Endothelial cell of umbilical vein (primary cell): Measurements from ENCODE around the gene LGALS7B.

Experiments used
- EZH2 ChIP-seq: IDR thresholded peaks from 2 replicates; pipeline ENCODE4 v1.6.1; 2012; ENCODE audit warnings: borderline replicate concordance, low read depth, mild to moderate bottlenecking, moderate library complexity, low read length, inconsistent platforms; ENCODE audit not compliant: severe bottlenecking
- FOS ChIP-seq: IDR thresholded peaks from 2 replicates; pipeline ENCODE4 v1.6.1; 2011; ENCODE audit warnings: mild to moderate bottlenecking, low read length, moderate library complexity, borderline replicate concordance; ENCODE audit not compliant: insufficient read depth
- GATA2 ChIP-seq: IDR thresholded peaks from 2 replicates; pipeline ENCODE4 v1.7.0; 2011; ENCODE audit warnings: low read depth, mild to moderate bottlenecking, moderate library complexity, mixed read lengths, low read length; ENCODE audit not compliant: insufficient read length, insufficient read depth
- MYC ChIP-seq: IDR thresholded peaks from one replicate; pipeline ENCODE4 v1.6.1; 2011; ENCODE audit warnings: mild to moderate bottlenecking, low read depth, low read length
- POLR2A ChIP-seq: IDR thresholded peaks from 2 replicates; pipeline ENCODE4 v1.6.1; 2012; ENCODE audit warnings: low read depth, mild to moderate bottlenecking, control low read depth, low read length
- POLR2AphosphoS5 ChIP-seq: IDR thresholded peaks from 2 replicates; pipeline ENCODE4 v1.6.1; 2012; ENCODE audit warnings: low read depth, mild to moderate bottlenecking, control low read depth, low read length, moderate library complexity; ENCODE audit not compliant: insufficient read depth
- TF ChIP-seq, protein P1 (sequence below), 2 donors: IDR thresholded peaks; 1 replicate in 1 of 2; 2 replicates in 1 of 2; pipeline ENCODE4 v1.5.1; 2011; ENCODE audit warnings: low read length in 2 of 2, mild to moderate bottlenecking in 2 of 2, moderate library complexity in 2 of 2, control low read depth in 1 of 2, inconsistent platforms in 1 of 2, low read depth in 1 of 2; ENCODE audit not compliant: insufficient read depth in 1 of 2; ENCODE audit errors: extremely low read depth in 1 of 2
- TF ChIP-seq, protein P2 (sequence below): IDR thresholded peaks from 2 replicates; pipeline ENCODE4 v1.6.1; 2011; ENCODE audit not compliant: insufficient read depth, insufficient read length

DNA sequence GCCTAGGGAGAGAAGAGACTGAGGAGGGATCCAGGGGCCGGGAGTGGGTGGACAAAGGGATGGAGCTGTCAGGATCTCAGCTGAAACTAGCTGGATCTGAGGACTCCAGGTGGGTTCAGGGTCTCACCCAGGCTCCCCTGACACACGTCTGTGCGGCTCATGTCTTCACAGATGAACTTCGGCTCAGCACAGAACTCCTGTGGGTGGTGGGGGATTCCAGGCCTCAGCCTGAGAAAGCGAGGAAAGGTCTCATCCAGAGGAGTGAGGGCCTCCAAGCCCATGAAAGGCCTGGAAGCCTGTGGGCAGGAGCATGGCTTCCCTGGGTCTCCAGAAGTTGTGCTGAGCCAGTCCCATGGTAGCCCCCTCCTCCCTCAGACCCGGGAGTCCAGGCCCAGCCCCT is 46.1 kb upstream of the LGALS7B start:
- TF ChIP-seq, protein P1, sequence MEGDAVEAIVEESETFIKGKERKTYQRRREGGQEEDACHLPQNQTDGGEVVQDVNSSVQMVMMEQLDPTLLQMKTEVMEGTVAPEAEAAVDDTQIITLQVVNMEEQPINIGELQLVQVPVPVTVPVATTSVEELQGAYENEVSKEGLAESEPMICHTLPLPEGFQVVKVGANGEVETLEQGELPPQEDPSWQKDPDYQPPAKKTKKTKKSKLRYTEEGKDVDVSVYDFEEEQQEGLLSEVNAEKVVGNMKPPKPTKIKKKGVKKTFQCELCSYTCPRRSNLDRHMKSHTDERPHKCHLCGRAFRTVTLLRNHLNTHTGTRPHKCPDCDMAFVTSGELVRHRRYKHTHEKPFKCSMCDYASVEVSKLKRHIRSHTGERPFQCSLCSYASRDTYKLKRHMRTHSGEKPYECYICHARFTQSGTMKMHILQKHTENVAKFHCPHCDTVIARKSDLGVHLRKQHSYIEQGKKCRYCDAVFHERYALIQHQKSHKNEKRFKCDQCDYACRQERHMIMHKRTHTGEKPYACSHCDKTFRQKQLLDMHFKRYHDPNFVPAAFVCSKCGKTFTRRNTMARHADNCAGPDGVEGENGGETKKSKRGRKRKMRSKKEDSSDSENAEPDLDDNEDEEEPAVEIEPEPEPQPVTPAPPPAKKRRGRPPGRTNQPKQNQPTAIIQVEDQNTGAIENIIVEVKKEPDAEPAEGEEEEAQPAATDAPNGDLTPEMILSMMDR (IDR thresholded peaks at IDR 0.05; ENCODE audit: extremely low read depth in 1 of 2, insufficient read depth in 1 of 2, low read depth in 1 of 2, low read length in 2 of 2), result no peak
- TF ChIP-seq POLR2AphosphoS5 (no peak), EZH2 (no peak), MYC (no peak), POLR2A (no peak), FOS (no peak), GATA2 (no peak)
- TF ChIP-seq, protein P2, sequence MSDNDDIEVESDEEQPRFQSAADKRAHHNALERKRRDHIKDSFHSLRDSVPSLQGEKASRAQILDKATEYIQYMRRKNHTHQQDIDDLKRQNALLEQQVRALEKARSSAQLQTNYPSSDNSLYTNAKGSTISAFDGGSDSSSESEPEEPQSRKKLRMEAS, result no peak
